ENCODE results near the gene SCN5A. TPM values are rescaled to one million over a fixed set of nuclear protein-coding genes. Genes with fewer than 3 reads are reported as not detected.

The SCN5A gene
- total and polyA plus RNA-seq, 2 experiments from 2014 or later, result not detected

DNA sequence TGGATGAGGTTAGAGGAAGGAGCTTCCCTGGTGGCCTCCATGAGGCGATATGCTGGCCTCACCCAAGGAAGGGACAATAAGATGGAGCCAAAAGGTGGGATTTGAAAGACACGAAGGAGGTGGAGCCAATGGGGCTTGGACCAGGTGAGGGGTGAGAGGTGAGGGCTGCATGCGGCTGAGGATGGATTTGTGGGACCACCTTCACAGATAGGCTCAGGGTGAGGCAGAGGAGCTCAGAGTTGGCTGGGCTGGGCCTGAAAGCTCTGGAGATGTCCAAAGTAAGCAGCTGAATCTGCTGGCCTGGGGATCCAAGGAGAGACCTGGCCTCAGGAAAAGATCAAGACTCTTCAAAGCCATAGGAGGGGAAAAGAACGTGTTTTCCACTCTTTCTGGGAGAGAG, 103.5 kb downstream of the SCN5A start:
- DNase-seq, result no peak
- H3F3A ChIP-seq (ENCODE audit: insufficient read depth), result no peaks in the 10 kb centered on the region
- H3K9ac ChIP-seq, result no peak overlapping the region
- no peaks in the 10 kb centered on the region for H3K36me3 ChIP-seq (ENCODE audit: low read depth)
- H3K79me2 ChIP-seq (ENCODE audit: insufficient read depth), result no peaks in the 10 kb centered on the region
- 54 to 65% methylated on average over 4 of the region's 4 CpGs for WGBS, 2 experiments (ENCODE audit: low coverage in 1 of 2, low lambda C conversion rate in 2 of 2, missing lambda C conversion rate in 2 of 2)
- in situ Hi-C loops (cut with MboI), result no loop called here
- H3K4me3 ChIP-seq, result no peak overlapping the region
- no peaks in the 10 kb centered on the region for H4K20me1 ChIP-seq (ENCODE audit: insufficient read depth)
- no peaks in the 10 kb centered on the region for H3K9me3 ChIP-seq (ENCODE audit: low read depth)
- H3K4me1 ChIP-seq (ENCODE audit: insufficient read depth), result no peaks in the 10 kb centered on the region
- H3K9me2 ChIP-seq (ENCODE audit: insufficient read depth), result no peaks in the 10 kb centered on the region
- no peaks in the 10 kb centered on the region for H3K27me3 ChIP-seq (replicated peaks; ENCODE audit: insufficient read depth)
- no peak for TF ChIP-seq EZH2phosphoT487 (IDR thresholded peaks at IDR 0.05; ENCODE audit: insufficient read depth, low read depth)
- TF ChIP-seq EZH2 (IDR thresholded peaks at IDR 0.05; ENCODE audit: insufficient read depth, poor library complexity, severe bottlenecking), result no peak
- no peak overlapping the region for H2AFZ ChIP-seq
- H3K27ac ChIP-seq, result no peak overlapping the region
- H3K4me2 ChIP-seq (ENCODE audit: unreplicated experiment), result no peak overlapping the region

DNA sequence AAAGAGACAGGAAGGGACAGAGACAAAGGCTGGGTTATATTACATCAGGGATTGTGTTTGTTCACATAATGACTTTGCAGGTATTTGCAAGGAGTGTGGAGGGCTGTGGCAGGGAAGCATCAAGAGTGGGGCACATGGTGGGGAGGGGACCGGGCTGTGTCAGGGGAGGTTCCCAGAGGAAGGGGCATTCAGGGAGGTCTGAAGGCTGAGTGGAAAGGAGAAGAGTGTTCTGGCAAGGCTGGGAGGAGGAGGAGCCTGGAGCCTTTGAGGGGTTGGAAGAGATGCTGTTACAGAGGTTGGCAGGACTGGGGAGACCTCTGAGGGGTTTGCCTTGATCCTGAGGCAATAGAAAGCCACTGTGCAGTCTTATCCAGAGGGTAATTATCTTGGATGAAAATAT, 103.9 kb downstream of the SCN5A start:
- Histone ChIP-seq H3K27me3 (replicated peaks; ENCODE audit: insufficient read depth) (no peaks in the 10 kb centered on the region), H3K9me2 (ENCODE audit: insufficient read depth) (no peaks in the 10 kb centered on the region), H3K36me3 (ENCODE audit: low read depth) (no peaks in the 10 kb centered on the region), H3K79me2 (ENCODE audit: insufficient read depth) (no peaks in the 10 kb centered on the region), H3K4me1 (ENCODE audit: insufficient read depth) (no peaks in the 10 kb centered on the region), H4K20me1 (ENCODE audit: insufficient read depth) (no peaks in the 10 kb centered on the region), H3K27ac (no peak overlapping the region), H3K4me3 (no peak overlapping the region), H2AFZ (no peak overlapping the region), H3F3A (ENCODE audit: insufficient read depth) (no peaks in the 10 kb centered on the region), H3K9ac (no peak overlapping the region), H3K9me3 (ENCODE audit: low read depth) (no peaks in the 10 kb centered on the region), H3K4me2 (ENCODE audit: unreplicated experiment) (no peak overlapping the region)
- 45 to 77% methylated on average over 1 of the region's 1 CpG for WGBS, 2 experiments (ENCODE audit: low coverage in 1 of 2, low lambda C conversion rate in 2 of 2, missing lambda C conversion rate in 2 of 2)
- TF ChIP-seq EZH2phosphoT487 (IDR thresholded peaks at IDR 0.05; ENCODE audit: insufficient read depth, low read depth) (no peak), EZH2 (IDR thresholded peaks at IDR 0.05; ENCODE audit: insufficient read depth, poor library complexity, severe bottlenecking) (no peak)
- no peak for DNase-seq
- in situ Hi-C loops (cut with MboI), result no loop called here

DNA sequence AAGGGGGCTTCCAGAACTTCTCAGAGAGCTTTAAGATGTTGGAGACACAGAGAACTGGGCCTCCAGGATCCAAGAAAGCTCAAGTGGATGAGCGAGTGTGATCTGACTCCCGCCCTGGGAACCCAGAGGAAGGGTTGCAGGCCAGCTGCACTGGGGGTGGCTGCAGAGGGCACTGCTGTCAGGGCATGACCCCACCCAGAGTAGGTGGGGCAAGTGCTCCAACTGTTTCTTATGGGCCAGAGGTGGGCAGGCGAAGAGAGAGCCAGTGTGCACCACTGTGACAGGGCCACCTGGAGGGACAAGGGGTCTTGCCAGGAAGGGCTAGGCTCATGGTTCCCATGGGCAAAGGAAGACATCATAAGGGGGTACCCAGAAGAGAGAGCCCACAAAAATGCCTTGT, 104.6 kb downstream of the SCN5A start:
- Histone ChIP-seq H3K4me1 (ENCODE audit: insufficient read depth) (no peaks in the 10 kb centered on the region), H3K4me3 (no peak overlapping the region), H3K36me3 (ENCODE audit: low read depth) (no peaks in the 10 kb centered on the region), H3K9me3 (ENCODE audit: low read depth) (no peaks in the 10 kb centered on the region), H3K27ac (no peak overlapping the region), H2AFZ (no peak overlapping the region), H3K4me2 (ENCODE audit: unreplicated experiment) (no peak overlapping the region), H3K27me3 (replicated peaks; ENCODE audit: insufficient read depth) (no peaks in the 10 kb centered on the region), H4K20me1 (ENCODE audit: insufficient read depth) (no peaks in the 10 kb centered on the region), H3K79me2 (ENCODE audit: insufficient read depth) (no peaks in the 10 kb centered on the region), H3K9me2 (ENCODE audit: insufficient read depth) (no peaks in the 10 kb centered on the region), H3F3A (ENCODE audit: insufficient read depth) (no peaks in the 10 kb centered on the region), H3K9ac (no peak overlapping the region)
- no peak for TF ChIP-seq EZH2phosphoT487 (IDR thresholded peaks at IDR 0.05; ENCODE audit: insufficient read depth, low read depth)
- TF ChIP-seq EZH2 (IDR thresholded peaks at IDR 0.05; ENCODE audit: insufficient read depth, poor library complexity, severe bottlenecking), result no peak
- in situ Hi-C loops (cut with MboI), result no loop called here
- DNase-seq, result no peak
- WGBS, 2 experiments (ENCODE audit: low coverage in 1 of 2, low lambda C conversion rate in 2 of 2, missing lambda C conversion rate in 2 of 2), result 62 to 70% methylated on average over 3 of the region's 3 CpGs

DNA sequence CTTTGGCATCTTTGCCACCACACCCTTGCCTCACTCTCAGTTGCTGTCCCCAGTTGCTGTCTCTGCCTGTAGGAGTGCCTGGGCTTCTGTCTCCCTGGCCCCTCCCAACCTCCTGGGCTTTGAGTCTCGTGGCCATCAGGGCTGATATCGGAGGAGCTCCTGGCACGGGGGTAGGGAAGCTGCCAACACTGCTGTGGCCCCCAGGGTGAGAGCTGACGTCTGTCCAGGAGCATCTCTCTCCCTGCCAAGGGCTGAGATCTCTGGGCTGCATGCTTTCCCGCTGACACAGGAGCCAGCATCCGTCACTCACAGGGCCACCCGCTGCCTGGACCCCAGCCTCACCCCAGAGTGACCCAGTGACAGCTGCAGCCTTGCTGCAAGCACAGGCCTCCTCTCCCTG, 105.9 kb downstream of the SCN5A start:
- 20 to 32% methylated on average over 6 to 7 of the region's 7 CpGs for WGBS, 2 experiments (ENCODE audit: low coverage in 1 of 2, low lambda C conversion rate in 2 of 2, missing lambda C conversion rate in 2 of 2)

More for the DNA sequence above, 105.9 kb downstream of the SCN5A start:
- Histone ChIP-seq H3K27ac (no peak overlapping the region), H3K9ac (no peak overlapping the region), H3K27me3 (replicated peaks; ENCODE audit: insufficient read depth) (no peaks in the 10 kb centered on the region), H2AFZ (no peak overlapping the region), H3K4me2 (ENCODE audit: unreplicated experiment) (no peak overlapping the region), H3K79me2 (ENCODE audit: insufficient read depth) (no peaks in the 10 kb centered on the region), H4K20me1 (ENCODE audit: insufficient read depth) (no peaks in the 10 kb centered on the region), H3K4me3 (no peak overlapping the region), H3F3A (ENCODE audit: insufficient read depth) (no peaks in the 10 kb centered on the region), H3K9me3 (ENCODE audit: low read depth) (no peaks in the 10 kb centered on the region), H3K9me2 (ENCODE audit: insufficient read depth) (no peaks in the 10 kb centered on the region), H3K4me1 (ENCODE audit: insufficient read depth) (no peaks in the 10 kb centered on the region), H3K36me3 (ENCODE audit: low read depth) (no peaks in the 10 kb centered on the region)
- no peak for TF ChIP-seq EZH2phosphoT487 (IDR thresholded peaks at IDR 0.05; ENCODE audit: insufficient read depth, low read depth)
- no peak for TF ChIP-seq EZH2 (IDR thresholded peaks at IDR 0.05; ENCODE audit: insufficient read depth, poor library complexity, severe bottlenecking)
- no peak for DNase-seq
- in situ Hi-C loops (cut with MboI), result no loop called here

Measured in GM23248 (cell line).